Left renal cortex interstitium (tissue), 4 donors: ENCODE results near the gene RUNX3. TPM values are rescaled to one million over a fixed set of nuclear protein-coding genes. Genes with fewer than 3 reads are reported as not detected.

Source experiments
- DNase-seq, 4 donors: peaks; one replicate each; pipeline ENCODE4 v3.0.0-alpha.2; 2013; ENCODE audit warnings: low read depth in 4 of 4, low spot score in 2 of 4, missing footprints in 1 of 4
- polyA plus RNA-seq, 4 donors: library from polyadenylated mRNA; unstranded; fragments of 120-200 nt; gene quantifications; one replicate each; pipeline ENCODE4 v1.2.1, GENCODE V29; 2013; ENCODE audit not compliant: insufficient read length in 4 of 4

Gene RUNX3
- polyA plus RNA-seq, 4 donors = 0.44 to 0.81 (median 0.57) TPM

- DNase-seq = no peak
Observed at GRCh38 chr1:24903955-24904730, 25.9 kb downstream of the RUNX3 start.

- no peak for DNase-seq
Observed at GRCh38 chr1:24903560-24903954, 26.5 kb downstream of the RUNX3 start.

DNA sequence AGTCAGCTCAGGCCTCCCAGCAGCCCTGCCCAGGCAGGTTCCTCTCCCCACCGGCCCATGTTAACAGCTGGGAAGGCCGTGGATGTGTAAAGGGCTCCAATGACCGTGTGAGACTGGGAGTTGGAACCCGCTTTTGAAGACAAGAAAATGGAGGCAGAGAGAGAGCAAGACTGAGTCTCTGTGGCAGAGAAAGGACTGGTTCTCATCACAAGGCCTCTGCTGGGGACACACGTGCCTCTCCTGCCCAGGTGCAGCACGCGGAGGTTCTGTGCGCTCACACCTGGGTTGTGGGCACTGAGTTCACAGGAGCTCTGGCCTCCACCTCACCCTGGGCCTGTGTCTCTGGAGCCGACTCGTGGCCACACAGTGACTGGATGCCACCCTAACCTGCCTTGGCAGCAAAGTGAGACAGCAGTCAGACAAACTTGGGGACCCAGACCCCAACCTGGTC lies 27.0 kb downstream of the RUNX3 start:
- no peak for DNase-seq

DNA sequence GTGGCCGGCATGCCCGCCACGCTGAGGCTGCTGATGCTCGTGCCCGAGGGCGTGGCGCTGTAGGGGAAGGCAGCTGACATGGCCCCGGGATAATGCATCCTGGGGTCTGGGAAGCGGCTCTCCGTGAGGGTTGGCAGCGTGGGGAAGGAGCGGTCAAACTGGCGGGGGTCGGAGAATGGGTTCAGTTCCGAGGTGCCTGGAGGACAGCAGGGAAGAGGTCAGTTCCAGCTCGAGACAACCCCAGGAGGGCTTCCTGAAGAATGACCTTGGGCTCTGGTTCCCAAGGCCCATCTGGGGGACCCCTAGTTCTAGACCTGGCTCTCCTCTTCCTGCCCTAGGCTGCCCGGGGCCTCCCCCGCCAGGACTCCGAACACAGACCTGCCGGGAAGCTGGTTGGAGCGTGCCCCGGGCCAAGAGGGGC lies 27.6 kb downstream of the RUNX3 start:
- DNase-seq = no peak

DNA sequence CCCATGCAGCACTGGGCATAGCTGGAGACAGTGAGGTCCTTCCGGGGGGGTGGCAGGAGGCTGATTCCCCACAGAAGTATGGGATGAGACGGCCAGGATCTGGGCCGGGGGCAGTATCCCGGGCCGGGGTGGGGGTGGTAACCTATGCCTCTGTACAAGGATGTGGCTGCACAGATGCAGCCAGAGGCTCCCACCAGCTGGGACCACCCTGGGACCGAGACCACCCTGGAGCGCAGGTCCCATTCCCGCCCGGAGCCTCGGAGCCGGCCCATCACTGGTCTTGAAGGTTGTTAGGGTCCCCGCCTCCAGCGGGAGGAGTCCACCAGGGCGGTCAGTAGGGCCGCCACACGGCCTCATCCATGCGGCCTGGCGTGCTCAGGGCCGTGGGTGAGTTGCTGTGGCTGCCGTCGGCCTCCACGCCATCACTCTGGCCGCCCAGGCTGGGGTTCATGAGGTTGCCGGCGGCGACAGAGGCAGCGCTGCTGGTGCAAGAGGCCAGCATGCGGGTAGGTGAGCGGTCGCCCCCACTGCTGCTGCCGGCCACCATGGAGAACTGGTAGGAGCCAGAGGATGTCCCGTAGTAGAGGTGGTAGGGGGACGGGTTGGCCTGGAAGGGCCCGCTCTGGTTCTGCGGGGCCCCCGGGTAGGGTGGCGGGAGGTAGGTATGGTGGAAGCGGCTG lies 28.1 kb downstream of the RUNX3 start:
- no peak for DNase-seq

- DNase-seq = no peak
Observed at GRCh38 chr1:24900985-24901781, 28.9 kb downstream of the RUNX3 start.

- DNase-seq = no peak
Observed at GRCh38 chr1:24900486-24900849, 29.6 kb downstream of the RUNX3 start.

DNA sequence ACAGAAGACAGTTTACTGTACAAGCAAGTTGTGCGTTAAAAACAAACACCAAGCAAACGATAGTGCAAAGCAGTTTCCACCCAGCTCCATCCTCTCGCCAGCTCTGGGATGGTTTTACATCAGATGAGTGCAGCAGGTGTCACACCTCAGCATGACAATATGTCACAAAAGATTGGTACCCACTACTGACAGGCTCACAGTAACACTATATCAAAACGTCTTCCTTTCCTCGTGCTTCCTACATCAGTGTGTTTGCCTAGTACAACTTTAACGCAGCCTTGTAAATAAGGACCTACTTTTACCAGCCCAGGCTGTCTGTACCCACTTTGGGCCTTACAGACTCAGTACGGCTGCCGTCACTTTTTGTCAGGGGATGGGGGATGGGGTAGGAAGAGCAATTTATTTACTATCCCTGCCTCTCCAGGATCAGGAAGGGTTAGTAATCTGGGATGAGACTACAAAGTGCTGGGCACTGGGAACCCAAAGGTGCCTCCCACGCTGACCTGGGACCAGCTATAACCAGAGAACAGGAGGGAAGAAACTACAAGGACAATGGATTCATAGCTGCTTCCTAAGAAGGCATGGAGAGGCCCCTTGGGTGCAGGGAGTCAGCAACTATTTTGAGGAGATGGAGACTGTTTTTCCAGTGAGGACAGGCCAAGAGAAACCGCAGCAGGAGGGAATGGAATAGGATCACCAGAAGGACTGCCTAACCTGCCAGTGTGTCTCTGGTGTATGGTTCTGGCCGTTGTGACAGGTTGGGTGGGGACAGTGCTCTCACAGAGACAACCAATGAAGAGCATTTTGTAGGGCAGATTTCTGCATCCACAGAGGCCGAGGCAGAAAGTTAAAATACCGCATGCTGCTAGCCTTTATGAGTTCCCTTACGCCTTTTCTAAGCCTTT lies 30.2 kb downstream of the RUNX3 start:
- no peak for DNase-seq

DNA sequence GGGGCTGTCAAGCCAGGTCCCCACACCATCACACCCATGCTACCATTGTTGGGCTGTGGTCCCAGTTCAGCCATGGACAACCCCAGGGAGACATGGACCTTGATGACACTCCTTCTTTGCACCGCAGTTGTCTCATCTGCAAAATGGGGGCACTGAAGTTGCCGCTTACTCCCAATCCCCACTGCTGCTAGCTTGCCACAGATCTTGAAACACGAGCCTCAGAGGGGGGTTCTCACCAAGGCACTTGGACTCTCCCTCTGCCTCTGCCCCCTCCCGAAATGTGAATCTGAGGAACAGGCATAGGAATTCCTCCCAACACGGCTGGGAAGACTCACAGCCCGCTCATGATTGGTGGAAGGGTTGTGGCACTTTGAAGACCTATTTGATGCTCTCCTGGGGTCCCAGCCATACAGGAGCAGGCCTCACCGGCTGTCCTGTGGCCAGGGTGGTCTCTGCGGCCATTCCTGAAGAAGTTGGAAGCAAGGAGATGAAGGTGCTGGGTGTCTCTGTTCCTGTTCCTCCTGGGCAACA lies 31.1 kb downstream of the RUNX3 start:
- no peak for DNase-seq

DNA sequence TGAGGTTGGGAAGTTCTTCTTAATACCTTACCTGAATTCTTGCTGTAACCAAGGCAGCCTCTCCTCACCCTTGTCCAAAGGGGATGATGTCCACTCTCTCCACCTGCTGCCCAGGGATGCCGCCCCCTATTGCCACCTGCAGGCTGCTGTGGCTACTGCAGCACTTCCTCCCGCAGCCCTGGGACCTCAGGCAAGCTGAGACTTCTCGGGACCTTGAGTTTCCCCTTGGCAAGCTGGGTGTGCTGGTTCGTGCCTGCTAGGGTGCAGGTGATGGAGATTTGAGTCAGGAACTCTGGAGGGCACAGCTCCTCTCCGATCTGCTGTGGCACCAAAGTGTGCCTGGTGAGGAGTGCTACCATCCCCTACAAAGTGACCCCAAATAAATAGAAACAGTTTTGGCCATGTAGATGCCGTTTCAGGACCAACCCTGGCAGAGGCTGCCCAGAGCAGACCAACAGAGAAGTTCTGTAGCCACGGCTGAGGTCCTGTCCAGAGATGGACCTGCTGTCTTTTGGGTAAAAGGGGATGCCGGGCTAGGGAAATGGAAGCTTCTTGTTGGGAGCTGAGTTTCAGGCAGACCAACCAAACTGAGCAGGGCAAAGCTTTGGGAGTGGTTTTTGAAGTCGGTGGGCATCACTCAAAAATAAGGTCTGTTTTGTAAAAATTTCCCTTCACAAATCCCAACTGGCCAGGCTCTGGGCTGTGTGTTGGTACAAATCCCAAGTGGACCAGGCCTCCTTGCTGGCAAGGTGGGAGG lies 31.7 kb downstream of the RUNX3 start:
- no peak for DNase-seq

DNA sequence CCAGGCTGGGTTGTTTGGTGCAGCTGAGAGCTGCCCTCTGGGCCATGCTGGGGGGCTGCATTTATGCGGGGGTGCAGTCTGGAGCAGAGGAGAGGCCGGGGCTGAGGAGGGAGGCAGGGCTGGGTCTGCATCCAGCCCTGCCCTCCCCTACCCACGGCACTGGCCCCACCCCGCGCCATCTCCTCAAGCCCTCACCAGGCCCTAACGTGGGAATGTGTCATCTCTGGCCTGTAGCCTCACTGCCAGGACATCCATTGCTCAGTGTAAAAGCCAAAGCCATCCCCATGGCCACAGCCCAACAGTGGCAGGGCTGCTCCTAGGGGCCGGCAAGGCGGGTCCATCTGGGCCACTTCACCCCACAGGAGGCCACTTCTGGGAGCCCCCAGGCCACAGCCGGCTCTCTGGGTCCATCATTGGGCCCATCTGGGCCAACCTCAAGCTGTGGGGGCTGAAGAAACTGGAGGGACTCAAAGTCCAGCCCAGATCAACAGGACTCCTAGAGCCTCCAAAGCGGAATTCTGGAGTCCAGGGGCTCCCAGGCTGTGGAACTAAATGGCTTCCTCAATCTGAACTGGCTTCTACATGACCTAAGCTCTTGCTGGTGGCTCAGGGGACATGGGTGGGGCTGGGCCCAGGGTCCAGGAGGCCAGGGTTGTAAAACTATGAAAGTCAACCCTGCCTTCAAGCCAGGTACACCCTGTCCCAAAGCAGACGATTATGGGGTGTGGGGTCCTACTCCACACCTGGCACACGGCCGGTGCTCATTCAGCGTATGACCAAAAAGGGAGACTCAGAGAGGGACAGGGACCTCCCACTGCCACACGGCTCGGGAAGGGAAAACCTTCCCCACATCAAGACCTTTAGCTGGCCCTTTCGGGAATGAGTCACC lies 32.6 kb downstream of the RUNX3 start:
- DNase-seq = no peak

- no peak for DNase-seq
Observed at GRCh38 chr1:24896596-24897262, 33.3 kb downstream of the RUNX3 start.

DNA sequence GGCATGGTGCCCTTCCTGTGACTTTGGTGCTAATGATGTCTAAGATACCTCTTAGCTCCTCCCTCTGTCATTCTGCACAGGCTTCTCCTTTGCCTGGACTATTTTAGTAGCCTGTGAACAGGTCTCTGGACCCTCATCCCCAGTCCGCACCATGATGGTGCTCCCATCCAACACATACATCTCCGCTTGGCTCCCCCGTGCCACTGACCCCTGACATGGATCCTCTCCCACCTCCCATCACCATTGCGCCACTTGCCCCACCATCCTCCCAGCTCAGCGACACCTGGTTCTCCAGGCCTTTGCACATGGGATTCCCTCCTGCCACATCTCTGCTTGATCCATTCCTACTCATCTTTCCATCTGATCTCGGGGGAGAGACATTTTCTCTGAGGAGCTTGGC lies 33.9 kb downstream of the RUNX3 start:
- no peak for DNase-seq

- no peak for DNase-seq
Observed at GRCh38 chr1:24895511-24895910, 34.6 kb downstream of the RUNX3 start.

DNA sequence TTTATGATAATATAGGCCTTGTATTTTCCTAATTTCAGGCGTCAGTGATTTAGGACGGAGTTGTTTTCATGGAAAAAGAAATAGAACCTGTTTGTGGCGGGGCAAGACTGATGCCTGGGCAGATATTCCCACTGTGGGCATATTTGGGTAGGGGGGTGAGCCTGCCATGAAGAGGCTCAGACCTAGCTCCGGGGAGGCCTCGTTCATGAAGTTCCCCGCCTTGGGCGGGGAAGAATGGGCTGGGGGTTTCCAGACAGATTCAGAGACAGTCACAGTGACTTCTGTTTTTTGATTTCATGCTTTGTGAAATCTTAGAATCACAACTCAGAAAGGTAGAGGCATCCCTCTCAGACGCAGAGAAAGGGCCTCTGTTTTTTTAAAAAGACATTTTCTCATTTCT lies 36.1 kb downstream of the RUNX3 start:
- no peak for DNase-seq

GRCh38 chr1:24893431-24893830 lies 36.6 kb downstream of the RUNX3 start:
- no peak for DNase-seq

DNA sequence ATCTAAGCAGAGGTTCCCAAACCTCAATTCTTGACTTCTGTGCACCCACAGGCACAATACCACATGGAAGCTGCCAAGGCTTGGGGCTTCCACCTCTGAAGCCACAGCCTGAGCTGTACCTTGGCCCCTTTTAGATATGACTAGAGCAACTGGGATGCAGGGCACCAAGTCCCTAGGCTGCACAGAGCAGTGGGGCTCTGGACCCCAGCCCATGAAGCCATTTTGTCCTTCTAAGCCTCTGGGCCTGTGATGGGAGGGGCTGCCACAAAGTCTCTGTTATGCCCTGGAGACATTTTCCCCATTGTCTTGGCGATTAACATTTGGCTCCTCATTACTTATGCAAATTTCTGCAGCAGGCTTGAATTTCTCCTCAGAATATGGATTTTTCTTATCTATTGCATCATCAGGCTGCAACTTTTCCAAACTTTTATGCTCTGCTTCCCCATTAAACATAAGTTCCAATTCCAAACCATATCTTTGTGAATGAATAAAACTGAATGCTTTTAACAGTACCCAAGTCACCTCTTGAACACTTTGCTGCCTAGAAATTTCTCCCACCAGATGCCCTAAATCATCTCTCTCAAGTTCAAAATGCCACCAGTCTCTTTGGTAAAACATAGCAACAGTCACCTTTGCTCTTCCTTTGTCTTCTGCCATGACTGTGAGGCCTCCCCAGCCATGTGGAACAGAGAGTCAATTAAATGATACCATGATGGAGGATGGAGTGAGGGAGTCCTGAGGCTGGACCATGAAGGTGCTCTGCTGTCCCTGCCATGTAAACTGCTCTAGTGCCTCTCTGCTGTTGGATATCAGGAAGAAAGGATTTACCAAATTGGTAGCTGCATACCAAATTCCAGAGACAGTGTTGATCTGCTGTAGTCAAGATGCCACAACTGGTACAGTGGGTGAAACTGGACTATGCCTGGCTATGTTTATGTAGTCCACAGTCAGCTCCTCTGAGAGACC lies 37.6 kb downstream of the RUNX3 start:
- DNase-seq = no peak
